Measurements from ENCODE around the gene RTN4.

- TF ChIP-seq CTCF (IDR thresholded peaks at IDR 0.05) (no peak), POLR2A (IDR thresholded peaks at IDR 0.05) (no peak)
Measured at GRCh38 chr2:55063713-55064323, 13.6 kb upstream of the RTN4 start.
